H1 (cell line): ENCODE measurements around the gene MPPED1. TPM values are rescaled to one million over a fixed set of nuclear protein-coding genes. Genes with fewer than 3 reads are reported as not detected.

Experiments used
- CTCF ChIA-PET: fragments of 300-600 bp; sonication (Branson Sonifier 250); formaldehyde crosslinking; loops from one replicate; lab custom pipeline; 2021; ENCODE audit not compliant: partially characterized antibody; lab: Charles Lee
- POLR2A ChIA-PET: fragments of 300-600 bp; sonication (Branson Sonifier 250); formaldehyde crosslinking; loops from one replicate; lab custom pipeline; 2021; ENCODE audit warnings: inconsistent platforms; ENCODE audit not compliant: partially characterized antibody; lab: Charles Lee
- DNase-seq, 2 experiments: peaks; one replicate each; pipeline versions ENCODE4 v3.0.0 to v3.0.0-alpha.2; 2010 to 2022; ENCODE audit warnings: low spot score in 2 of 2, low read depth in 1 of 2, mixed read lengths in 1 of 2
- FAIRE-seq: peaks from 2 replicates; lab custom pipeline; 2011; peaks lifted over from hg19 to GRCh38; lab: Jason Lieb, UNC
- H2AFZ ChIP-seq: 2 replicates; pipeline ENCODE4 v1.8.1; 2012; ENCODE audit warnings: low read length, inconsistent platforms
- H2AK5ac ChIP-seq: 2 replicates; pipeline ENCODE4 v1.6.1; 2013; ENCODE audit warnings: low read depth, low read length
- H2BK120ac ChIP-seq: replicated peaks from 2 replicates; pipeline ENCODE3; 2013; ENCODE audit warnings: low read depth, low read length, inconsistent platforms
- H2BK12ac ChIP-seq: 2 replicates; pipeline ENCODE4 v1.6.1; 2013; ENCODE audit warnings: low read depth, low read length
- H2BK15ac ChIP-seq: 2 replicates; pipeline ENCODE4 v1.6.1; 2013; ENCODE audit warnings: low read length
- H2BK20ac ChIP-seq: 2 replicates; pipeline ENCODE4 v1.6.1; 2013; ENCODE audit warnings: low read length
- H2BK5ac ChIP-seq: 2 replicates; pipeline ENCODE4 v1.6.1; 2013; ENCODE audit warnings: low read depth, low read length
- H3K14ac ChIP-seq: 2 replicates; pipeline ENCODE4 v1.6.1; 2013; ENCODE audit warnings: inconsistent platforms; ENCODE audit not compliant: insufficient read length
- H3K18ac ChIP-seq: 2 replicates; pipeline ENCODE4 v1.6.1; 2013; ENCODE audit warnings: low read length; ENCODE audit errors: extremely low read depth
- H3K23ac ChIP-seq: 2 replicates; pipeline ENCODE4 v1.6.1; 2013; ENCODE audit warnings: inconsistent platforms; ENCODE audit not compliant: insufficient read length
- H3K23me2 ChIP-seq: 2 replicates; pipeline ENCODE4 v1.6.1; 2013; ENCODE audit warnings: low read depth, low read length
- H3K27ac ChIP-seq: 2 replicates; pipeline ENCODE4 v1.6.1; 2011; ENCODE audit warnings: low read depth, low read length, inconsistent platforms
- H3K27me3 ChIP-seq, 4 experiments: replicated peaks in 1 of 4; 1 replicate in 1 of 4; 2 replicates in 3 of 4; pipeline versions ENCODE4 v1.6.1 to v1.8.1; 2011 to 2013; ENCODE audit warnings: low read length in 3 of 4, mild to moderate bottlenecking in 3 of 4, inconsistent platforms in 2 of 4, mixed read lengths in 2 of 4, moderate library complexity in 1 of 4; ENCODE audit not compliant: control insufficient read depth in 3 of 4, insufficient read depth in 3 of 4; ENCODE audit errors: extremely low read depth in 1 of 4
- H3K36me3 ChIP-seq, 4 experiments: 2 replicates each; pipeline versions ENCODE4 v1.6.1 to v1.8.1; 2011 to 2013; ENCODE audit warnings: mild to moderate bottlenecking in 4 of 4, low read length in 3 of 4, moderate library complexity in 2 of 4, control low read depth in 1 of 4, inconsistent platforms in 1 of 4; ENCODE audit not compliant: insufficient read depth in 4 of 4, control insufficient read depth in 2 of 4
- H3K4ac ChIP-seq: replicated peaks from 2 replicates; pipeline ENCODE3; 2013; ENCODE audit warnings: low read length, low read depth, mixed read lengths, inconsistent platforms; ENCODE audit not compliant: insufficient read length
- H3K4me1 ChIP-seq, 4 experiments: replicated peaks in 1 of 4; 1 replicate in 1 of 4; 2 replicates in 3 of 4; pipeline versions ENCODE4 v1.6.1 to v1.8.1; 2011 to 2013; ENCODE audit warnings: low read length in 3 of 4, inconsistent platforms in 2 of 4, mixed read lengths in 1 of 4; ENCODE audit not compliant: insufficient read depth in 4 of 4, control insufficient read depth in 3 of 4
- H3K4me2 ChIP-seq, 2 experiments: 2 replicates each; pipeline versions ENCODE4 v1.6.1 to v1.8.1; 2011 to 2013; ENCODE audit warnings: low read depth in 2 of 2, low read length in 2 of 2, control low read depth in 1 of 2, inconsistent platforms in 1 of 2, mild to moderate bottlenecking in 1 of 2; ENCODE audit not compliant: insufficient read depth in 1 of 2
- H3K4me3 ChIP-seq, 4 experiments: fragments of 200-600, 300-600 bp in 1 of 4; sonication (generic), shearing (Covaris generic), sonication (Bioruptor Twin) in 1 of 4; 2 replicates each; pipeline versions ENCODE4 v1.5.1 to v1.8.1; 2011 to 2016; ENCODE audit warnings: low read length in 4 of 4, low read depth in 3 of 4, control low read depth in 2 of 4, inconsistent platforms in 2 of 4, mild to moderate bottlenecking in 2 of 4, mixed read lengths in 1 of 4, moderate library complexity in 1 of 4; ENCODE audit not compliant: insufficient read depth in 2 of 4; ENCODE audit errors: extremely low read depth in 1 of 4
- H3K56ac ChIP-seq: replicated peaks from 2 replicates; pipeline ENCODE3; 2013; ENCODE audit warnings: low read depth, mild to moderate bottlenecking, mixed read lengths, low read length, inconsistent platforms; ENCODE audit not compliant: insufficient read length
- H3K79me1 ChIP-seq: 2 replicates; pipeline ENCODE4 v1.6.1; 2013; ENCODE audit warnings: low read depth, low read length, control low read depth
- H3K79me2 ChIP-seq, 2 experiments: 2 replicates each; pipeline versions ENCODE4 v1.6.1 to v1.8.1; 2012 to 2013; ENCODE audit warnings: low read length in 2 of 2, mild to moderate bottlenecking in 2 of 2, inconsistent platforms in 1 of 2; ENCODE audit not compliant: insufficient read depth in 2 of 2, control insufficient read depth in 1 of 2
- H3K9ac ChIP-seq, 4 experiments: replicated peaks in 1 of 4; 1 replicate in 1 of 4; 2 replicates in 3 of 4; pipeline versions ENCODE4 v1.6.1 to v1.8.1; 2011 to 2013; ENCODE audit warnings: low read depth in 3 of 4, low read length in 3 of 4, control low read depth in 2 of 4, mild to moderate bottlenecking in 2 of 4, moderate library complexity in 2 of 4, inconsistent platforms in 1 of 4; ENCODE audit errors: extremely low read depth in 1 of 4
- H3K9me3 ChIP-seq, 2 experiments: 2 replicates each; pipeline versions ENCODE4 v1.6.1 to v1.8.1; 2012 to 2013; ENCODE audit warnings: mild to moderate bottlenecking in 2 of 2, moderate library complexity in 2 of 2, control low read depth in 1 of 2, inconsistent platforms in 1 of 2, low read depth in 1 of 2, low read length in 1 of 2, mixed read lengths in 1 of 2; ENCODE audit not compliant: insufficient read depth in 2 of 2
- H4K20me1 ChIP-seq, 2 experiments: replicated peaks in 1 of 2; 2 replicates each; pipeline versions ENCODE3 to v1.8.1; 2011 to 2013; ENCODE audit warnings: inconsistent platforms in 2 of 2, low read length in 2 of 2, mild to moderate bottlenecking in 1 of 2; ENCODE audit not compliant: insufficient read depth in 2 of 2, control insufficient read depth in 1 of 2
- H4K5ac ChIP-seq: 2 replicates; pipeline ENCODE4 v1.6.1; 2013; ENCODE audit warnings: low read length, low read depth, mixed read lengths, inconsistent platforms; ENCODE audit not compliant: insufficient read length
- H4K8ac ChIP-seq: 2 replicates; pipeline ENCODE4 v1.8.0; 2013; ENCODE audit warnings: mild to moderate bottlenecking, moderate library complexity, low read length, inconsistent platforms; ENCODE audit not compliant: insufficient read depth; ENCODE audit errors: extremely low read depth
- H4K91ac ChIP-seq: replicated peaks from 2 replicates; pipeline ENCODE3; 2013; ENCODE audit warnings: low read length, mixed read lengths, inconsistent platforms; ENCODE audit not compliant: insufficient read length
- CBX5 ChIP-seq: fragments of 300-800, 300-1000 bp; sonication (generic); IDR thresholded peaks from 2 replicates; pipeline ENCODE4 v1.7.1; 2016; ENCODE audit warnings: antibody characterized with exemption, low read length, low read depth
- HDAC2 ChIP-seq, 2 experiments: fragments of 300-600 bp in 1 of 2; sonication (generic) in 1 of 2; IDR thresholded peaks; 2 replicates each; pipeline ENCODE4 v1.6.1; 2011 to 2012; ENCODE audit warnings: low read depth in 2 of 2, low read length in 2 of 2, mild to moderate bottlenecking in 2 of 2, moderate library complexity in 2 of 2, borderline replicate concordance in 1 of 2, inconsistent platforms in 1 of 2
- HDAC6 ChIP-seq: IDR thresholded peaks from one replicate; pipeline ENCODE4 v1.7.1; 2012; ENCODE audit warnings: low read depth, mild to moderate bottlenecking, inconsistent platforms, low read length, moderate library complexity
- JUND ChIP-seq: IDR thresholded peaks from 2 replicates; pipeline ENCODE4 v1.6.1; 2011; ENCODE audit warnings: mild to moderate bottlenecking, improper control_type of control experiment, low read length
- PHF8 ChIP-seq: fragments of 200-600 bp; sonication (generic); conservative IDR thresholded peaks from 2 replicates; pipeline ENCODE4 v1.7.1; 2012; ENCODE audit warnings: low read depth, mild to moderate bottlenecking, inconsistent platforms, low read length, moderate library complexity
- POLR2A ChIP-seq, 2 experiments: IDR thresholded peaks; 1 replicate in 1 of 2; 2 replicates in 1 of 2; pipeline ENCODE4 v1.6.1; 2011; ENCODE audit warnings: low read depth in 2 of 2, low read length in 2 of 2, mild to moderate bottlenecking in 2 of 2; ENCODE audit errors: control extremely low read depth in 1 of 2
- RXRA ChIP-seq: IDR thresholded peaks from 2 replicates; pipeline ENCODE4 v1.6.1; 2011; ENCODE audit warnings: low read depth, mild to moderate bottlenecking, low read length, moderate library complexity; ENCODE audit not compliant: insufficient read depth
- SIRT6 ChIP-seq: IDR thresholded peaks from one replicate; pipeline ENCODE4 v1.7.1; 2012; ENCODE audit warnings: low read length, inconsistent platforms
- TAF1 ChIP-seq: IDR thresholded peaks from 2 replicates; pipeline ENCODE4 v1.6.1; 2011; ENCODE audit warnings: mild to moderate bottlenecking, low read depth, low read length
- TCF12 ChIP-seq: IDR thresholded peaks from 2 replicates; pipeline ENCODE4 v1.6.1; 2011; ENCODE audit warnings: low read depth, mild to moderate bottlenecking, low read length
- WGBS, 2 experiments: shearing (Covaris generic) in 1 of 2; methylation state at CpG; one replicate each; pipeline versions ENCODE4 v1.1.6 to v1.1.7; 2013 to 2015; ENCODE audit warnings: low lambda C conversion rate in 2 of 2, mixed read lengths in 2 of 2, inconsistent platforms in 1 of 2, low coverage in 1 of 2, missing lambda C conversion rate in 1 of 2; ENCODE audit not compliant: insufficient replicate concordance in 2 of 2, insufficient coverage in 1 of 2, insufficient read length in 1 of 2; ENCODE audit errors: extremely low coverage in 1 of 2, missing lambda C conversion rate in 1 of 2; 5-methylcytosine and 5-hydroxymethylcytosine counted together
- polyA plus RNA-seq, 7 experiments: library from polyadenylated mRNA; depleted of rRNA in 3 of 7; stranded (reverse) in 5 of 7; unstranded in 2 of 7; fragments of >200 nt in 5 of 7; fragments of 200-250 nt in 2 of 7; gene quantifications; 1 replicate in 5 of 7; 2 replicates in 1 of 7; 4 replicates in 1 of 7; pipeline versions ENCODE4 v1.2.1 to v1.2.3, GENCODE V29; 2011 to 2013; ENCODE audit warnings: missing spikeins in 2 of 7, mixed read lengths in 2 of 7
- total RNA-seq: library from RNA; stranded (reverse); fragmentation: NEBNext Ultra II Directional; extraction: Animal tissue kit (Norgen Biotek cat#: 25700); gene quantifications from 2 replicates; pipeline ENCODE4 v1.2.1, GENCODE V29; 2021

MPPED1 gene
- total and polyA plus RNA-seq, 2 of the 8 experiments (the other 6 are each of a cell fraction or from before 2014, with no cell fraction given) = 0.29 to 0.37 TPM

DNA sequence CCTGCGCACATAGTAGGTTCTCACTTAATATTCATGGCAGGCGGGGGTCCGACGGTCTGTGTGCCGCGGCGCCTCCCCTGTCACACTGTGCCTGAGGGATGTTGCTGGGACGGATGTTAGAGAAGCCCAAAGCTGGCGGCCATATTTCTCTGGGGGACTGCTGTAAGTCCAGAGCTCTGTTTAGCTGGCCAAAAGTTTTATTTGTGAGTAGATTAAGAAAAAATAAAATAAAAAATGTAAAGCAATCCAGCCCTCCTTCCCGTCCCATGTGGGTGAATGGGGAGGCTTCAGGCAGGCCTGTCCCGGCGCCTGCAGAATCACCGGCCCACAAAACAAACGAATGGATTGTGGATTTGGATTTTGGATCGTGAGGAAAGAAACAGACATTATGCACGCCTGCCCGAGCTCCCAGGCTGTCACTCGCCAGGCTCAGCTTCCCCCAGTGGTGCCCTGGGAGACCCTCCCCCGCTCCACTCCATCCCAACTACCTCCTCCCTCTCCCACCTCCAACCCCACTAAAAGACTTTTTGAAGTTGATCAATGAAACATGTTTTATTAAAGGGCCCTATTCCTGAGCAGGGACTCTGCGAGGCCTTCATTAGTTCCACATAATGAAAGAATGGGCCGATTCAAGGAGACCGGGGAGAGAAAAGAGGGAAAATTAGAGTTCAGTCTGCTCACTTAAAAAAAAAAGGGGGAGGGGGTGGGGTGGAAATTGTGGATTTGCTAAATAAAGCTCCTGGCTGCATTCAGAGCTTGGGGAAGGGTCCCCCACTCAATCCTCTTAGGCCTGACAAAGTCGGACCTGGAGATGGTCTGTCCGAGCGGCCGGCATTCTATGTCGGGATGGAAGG lies 48.3 kb upstream of the MPPED1 start:
- Histone ChIP-seq H3K4me3 (no peak overlapping the region), H3K56ac (no peak overlapping the region), H4K5ac (no peak overlapping the region), H2BK20ac (no peak overlapping the region), H3K79me1 (no peaks in the 10 kb centered on the region), H3K36me3 (no peaks in the 10 kb centered on the region; a peak in 1 of 8 replicates), H2BK120ac (no peak overlapping the region), H4K91ac (no peak overlapping the region), H4K8ac (no peak overlapping the region), H3K9ac (no peak overlapping the region), H3K4me1 (peaks cover 0 to 4% (median under 1%) of the 10 kb centered on the region in 4 experiments; a peak in 4 of 7 replicates), H3K23ac (no peak overlapping the region), H3K14ac (no peak overlapping the region), H4K20me1 (no peaks in the 10 kb centered on the region), H3K27ac (no peak overlapping the region), H3K23me2 (no peaks in the 10 kb centered on the region), H3K79me2 (no peaks in the 10 kb centered on the region), H3K27me3 (no peaks in the 10 kb centered on the region), H2BK15ac (no peak overlapping the region), H2AK5ac (no peak overlapping the region), H2BK5ac (no peak overlapping the region), H3K9me3 (peaks cover 0 to 5% of the 10 kb centered on the region in 2 experiments; a peak in 1 of 4 replicates), H3K4me2 (no peak overlapping the region), H3K4ac (no peak overlapping the region), H2BK12ac (no peak overlapping the region), H2AFZ (0 out of 2 replicates have a peak overlapping the region, but pooled peaks have one; percentile 50), H3K18ac (no peak overlapping the region)
- POLR2A ChIA-PET = no interaction called here
- FAIRE-seq = no peak
- 84% methylated on average over 24 of the region's 27 CpGs; no CpG with 5 or more reads in 1 of the 2 experiments for WGBS, 2 experiments
- DNase-seq = no peak
- CTCF ChIA-PET = interaction anchor here (0.6 to 6.1 kb wide), 10 partner anchors 12 to 135 kb away, joined by 3 to 38 read pairs (median 5); partner anchors contain the start of gene SCUBE1
- TF ChIP-seq SIRT6 (no peak), CBX5 (no peak), JUND (no peak), POLR2A (IDR thresholded peaks at IDR 0.05; ENCODE audit: control extremely low read depth in 1 of 2, low read depth in 2 of 2, low read length in 2 of 2) (no peak), PHF8 (no peak), HDAC2 (IDR thresholded peaks at IDR 0.05; ENCODE audit: borderline replicate concordance in 1 of 2, low read depth in 2 of 2, low read length in 2 of 2) (no peak), HDAC6 (no peak), RXRA (no peak), TAF1 (no peak), TCF12 (no peak)
